GM18499 (cell line): ENCODE data around the gene LAMB4.

Experiments used
- ATAC-seq: cut with Tn5 transposase; IDR thresholded peaks from one replicate; pipeline ENCODE4 v1.9.1; 2021; ENCODE audit warnings: moderate number of reproducible peaks; ENCODE audit not compliant: insufficient read depth, unreplicated experiment

LAMB4 gene, protein sequence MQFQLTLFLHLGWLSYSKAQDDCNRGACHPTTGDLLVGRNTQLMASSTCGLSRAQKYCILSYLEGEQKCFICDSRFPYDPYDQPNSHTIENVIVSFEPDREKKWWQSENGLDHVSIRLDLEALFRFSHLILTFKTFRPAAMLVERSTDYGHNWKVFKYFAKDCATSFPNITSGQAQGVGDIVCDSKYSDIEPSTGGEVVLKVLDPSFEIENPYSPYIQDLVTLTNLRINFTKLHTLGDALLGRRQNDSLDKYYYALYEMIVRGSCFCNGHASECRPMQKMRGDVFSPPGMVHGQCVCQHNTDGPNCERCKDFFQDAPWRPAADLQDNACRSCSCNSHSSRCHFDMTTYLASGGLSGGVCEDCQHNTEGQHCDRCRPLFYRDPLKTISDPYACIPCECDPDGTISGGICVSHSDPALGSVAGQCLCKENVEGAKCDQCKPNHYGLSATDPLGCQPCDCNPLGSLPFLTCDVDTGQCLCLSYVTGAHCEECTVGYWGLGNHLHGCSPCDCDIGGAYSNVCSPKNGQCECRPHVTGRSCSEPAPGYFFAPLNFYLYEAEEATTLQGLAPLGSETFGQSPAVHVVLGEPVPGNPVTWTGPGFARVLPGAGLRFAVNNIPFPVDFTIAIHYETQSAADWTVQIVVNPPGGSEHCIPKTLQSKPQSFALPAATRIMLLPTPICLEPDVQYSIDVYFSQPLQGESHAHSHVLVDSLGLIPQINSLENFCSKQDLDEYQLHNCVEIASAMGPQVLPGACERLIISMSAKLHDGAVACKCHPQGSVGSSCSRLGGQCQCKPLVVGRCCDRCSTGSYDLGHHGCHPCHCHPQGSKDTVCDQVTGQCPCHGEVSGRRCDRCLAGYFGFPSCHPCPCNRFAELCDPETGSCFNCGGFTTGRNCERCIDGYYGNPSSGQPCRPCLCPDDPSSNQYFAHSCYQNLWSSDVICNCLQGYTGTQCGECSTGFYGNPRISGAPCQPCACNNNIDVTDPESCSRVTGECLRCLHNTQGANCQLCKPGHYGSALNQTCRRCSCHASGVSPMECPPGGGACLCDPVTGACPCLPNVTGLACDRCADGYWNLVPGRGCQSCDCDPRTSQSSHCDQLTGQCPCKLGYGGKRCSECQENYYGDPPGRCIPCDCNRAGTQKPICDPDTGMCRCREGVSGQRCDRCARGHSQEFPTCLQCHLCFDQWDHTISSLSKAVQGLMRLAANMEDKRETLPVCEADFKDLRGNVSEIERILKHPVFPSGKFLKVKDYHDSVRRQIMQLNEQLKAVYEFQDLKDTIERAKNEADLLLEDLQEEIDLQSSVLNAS (N-terminal part only)

DNA sequence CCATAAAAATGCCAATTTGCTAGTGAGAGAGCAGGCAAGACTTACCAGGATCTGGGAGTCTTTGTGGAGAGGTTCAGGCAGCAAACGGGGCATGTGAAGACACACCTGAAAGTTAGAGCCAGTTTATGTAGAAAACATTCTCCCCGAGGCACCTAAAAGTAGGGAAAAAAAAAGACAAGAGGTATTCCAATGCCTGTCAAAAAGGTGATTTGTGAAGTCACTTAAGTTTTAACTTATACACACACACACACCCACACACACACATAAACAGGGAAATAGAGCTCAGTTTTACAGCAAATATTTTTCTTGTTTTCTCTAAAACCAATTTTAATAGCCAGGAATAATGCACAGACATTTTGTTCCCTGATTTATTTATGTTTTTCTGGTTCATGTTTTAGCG is at the start of gene LAMB4:
LAMB4 (minus strand) TSS at position 101 of the 400 bp plus-strand sequence. CDS start 7,197 bp downstream, outside the sequence.
- no peak for ATAC-seq

DNA sequence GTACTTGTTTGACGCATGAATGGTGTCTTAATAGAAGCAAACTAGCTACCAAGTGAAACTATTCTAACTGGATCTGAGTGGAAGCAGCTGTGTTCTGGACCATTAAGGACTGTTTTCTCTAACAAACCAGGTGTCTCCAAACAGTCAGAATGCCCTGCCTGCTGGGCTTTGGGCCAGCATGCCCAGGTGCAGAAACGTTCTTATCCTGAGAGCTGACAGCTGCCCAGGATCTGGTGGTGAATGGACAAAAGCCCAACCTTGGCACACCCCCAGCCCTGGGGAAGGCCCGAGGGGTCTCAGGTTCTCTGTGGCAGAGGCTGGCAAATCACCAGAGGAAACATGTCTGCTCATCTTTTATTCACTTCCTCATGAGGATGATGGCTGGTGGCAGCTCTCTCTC is 48.2 kb upstream of the LAMB4 start:
- ATAC-seq: no peak

DNA sequence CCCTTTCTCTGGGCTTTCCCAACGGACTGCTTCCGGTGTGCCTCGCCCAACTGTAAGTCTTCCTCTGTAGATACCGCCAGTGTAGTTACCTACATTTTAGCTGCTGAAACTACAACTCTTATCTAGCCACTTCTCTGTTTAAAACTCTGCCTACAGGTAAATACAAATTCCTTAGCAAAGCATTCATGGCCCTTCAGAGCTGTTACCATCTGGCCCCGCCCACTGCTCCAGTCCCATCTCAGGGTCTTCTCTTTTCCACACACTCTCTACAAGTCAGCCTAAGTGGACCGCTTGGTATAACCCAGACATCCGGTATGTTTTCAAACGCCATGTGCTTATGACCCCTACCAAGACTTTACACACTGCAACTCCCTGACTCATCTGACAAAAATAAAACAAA is 41.0 kb upstream of the LAMB4 start:
- no peak for ATAC-seq

DNA sequence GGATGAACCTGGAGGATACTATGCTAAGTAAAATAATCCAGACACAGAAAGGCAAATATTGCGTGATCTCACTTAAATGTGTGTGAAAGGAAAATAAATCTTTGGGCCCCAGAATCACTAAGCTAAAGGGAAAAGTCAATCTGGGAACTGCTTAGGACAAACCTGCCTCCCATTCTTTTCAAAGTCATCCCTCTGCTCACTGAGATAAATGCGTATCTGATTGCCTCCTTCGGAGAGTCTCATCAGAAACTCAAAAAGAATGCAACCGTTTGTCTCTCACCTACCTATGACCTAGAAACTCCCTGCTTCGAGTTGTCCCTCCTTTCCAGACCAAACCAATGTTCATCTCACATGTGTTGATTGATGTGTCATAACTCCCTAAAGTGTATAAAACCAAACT is 40.1 kb upstream of the LAMB4 start:
- no peak for ATAC-seq

DNA sequence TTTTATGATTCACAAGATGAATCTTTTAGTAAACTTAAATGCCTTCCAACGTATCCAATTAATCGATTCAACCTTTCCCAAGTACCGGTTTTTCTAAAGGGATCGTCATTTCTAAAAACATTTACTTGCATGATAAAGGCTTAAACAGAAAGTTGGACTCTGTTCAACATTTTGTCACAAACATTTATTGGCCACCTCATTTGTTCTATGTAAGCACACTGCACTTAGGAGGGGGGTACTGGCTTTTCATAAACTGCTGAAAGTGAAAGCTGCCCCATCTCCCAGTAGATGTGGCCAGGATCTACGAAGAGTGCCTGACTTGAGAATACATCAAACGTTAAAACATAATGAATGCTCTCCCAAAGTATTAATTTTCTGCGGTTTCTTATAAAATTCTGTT is 37.3 kb upstream of the LAMB4 start:
- no peak for ATAC-seq

DNA sequence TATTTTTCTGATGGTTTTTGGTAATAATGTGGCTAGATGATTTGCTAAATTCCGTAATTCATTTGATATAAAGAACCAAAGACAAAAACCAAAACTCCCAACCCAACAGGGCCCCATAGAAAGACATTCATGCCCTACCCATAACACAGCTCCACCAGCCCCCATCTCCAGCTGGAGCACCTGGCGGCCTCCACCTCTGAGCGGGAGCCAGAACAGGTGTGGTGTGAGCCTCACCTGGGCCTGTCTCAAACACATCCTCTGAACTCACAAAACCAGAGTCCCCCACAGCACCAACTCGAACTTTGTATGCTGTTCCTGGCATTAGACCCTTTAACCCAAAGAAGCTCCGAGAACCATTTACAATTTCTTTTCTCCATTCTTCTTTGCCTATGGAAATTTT is 36.5 kb upstream of the LAMB4 start:
- ATAC-seq: no peak

DNA sequence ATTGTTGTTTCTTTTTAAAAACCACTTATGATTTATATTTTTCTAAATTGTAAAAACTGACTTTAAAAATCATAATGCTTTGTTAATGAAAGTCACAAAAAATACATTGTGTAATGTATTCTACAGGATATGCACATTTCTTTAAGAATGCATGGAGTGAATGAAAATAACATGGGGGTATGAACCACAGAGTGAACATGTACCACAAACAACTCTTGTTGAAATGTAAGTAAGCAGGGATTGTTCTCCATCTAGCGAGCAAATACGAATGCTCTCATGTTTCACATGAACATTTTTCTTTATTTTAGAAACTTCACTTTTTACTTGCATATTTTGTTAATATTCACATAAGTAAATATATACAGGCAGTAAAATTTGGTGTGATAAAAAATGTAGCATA is 35.6 kb upstream of the LAMB4 start:
- ATAC-seq: no peak

DNA sequence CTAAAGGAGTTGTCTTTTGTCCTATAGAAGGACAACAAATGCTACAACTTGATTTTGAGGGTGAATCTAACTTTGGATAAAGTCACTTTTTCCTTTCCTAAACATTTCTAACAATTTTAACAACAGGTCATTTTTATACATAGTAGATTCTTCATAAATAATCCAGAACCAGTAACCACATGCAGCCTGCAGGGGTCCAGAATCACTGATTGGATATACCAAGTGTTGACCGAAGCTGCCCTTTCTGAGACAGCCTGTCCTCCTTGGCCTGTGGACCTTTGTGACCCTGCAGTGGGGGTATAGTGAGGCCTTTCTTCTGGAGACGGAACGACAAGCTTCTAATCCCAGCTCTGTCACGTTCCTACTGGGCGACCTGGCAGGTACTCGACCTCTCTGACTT is 34.8 kb upstream of the LAMB4 start:
- ATAC-seq: no peak

DNA sequence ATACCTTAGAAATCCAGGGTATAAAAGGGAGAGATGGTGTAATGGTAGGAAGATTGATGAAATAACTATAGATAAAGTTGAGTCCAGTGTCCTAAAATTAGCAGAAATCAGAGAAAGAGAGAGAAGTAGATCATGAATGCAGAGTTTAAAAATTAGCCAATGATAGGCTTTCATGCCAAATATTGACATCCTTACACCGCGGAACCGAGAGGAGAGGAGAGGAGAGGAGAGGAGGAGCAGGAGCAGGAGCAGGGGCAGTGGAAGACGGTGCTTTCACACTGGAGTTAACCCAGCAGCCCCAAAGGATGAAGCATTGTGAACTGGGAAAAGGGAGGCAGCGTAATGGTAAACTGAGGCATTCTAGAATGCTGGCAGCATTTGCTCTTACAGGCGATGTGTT is 34.2 kb upstream of the LAMB4 start:
- no peak for ATAC-seq

DNA sequence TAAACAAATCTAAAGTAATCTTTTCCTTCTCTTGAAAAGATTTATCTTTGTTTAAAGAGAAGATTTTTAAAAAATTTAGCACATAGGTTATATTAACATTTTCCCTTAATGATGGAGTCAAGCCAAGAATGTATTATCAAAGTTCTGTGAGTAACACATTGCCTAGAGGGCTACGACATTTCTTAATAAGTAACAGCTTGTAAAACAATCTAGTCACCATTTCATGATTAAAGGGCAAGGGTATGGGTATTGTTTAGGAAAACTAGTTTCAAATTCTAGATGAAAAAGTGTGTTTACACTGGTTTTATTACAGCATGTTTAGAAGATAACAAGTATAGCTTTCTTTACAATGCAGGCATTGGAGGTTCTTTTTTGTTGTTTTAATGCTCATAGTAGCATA is 28.6 kb upstream of the LAMB4 start:
- no peak for ATAC-seq

DNA sequence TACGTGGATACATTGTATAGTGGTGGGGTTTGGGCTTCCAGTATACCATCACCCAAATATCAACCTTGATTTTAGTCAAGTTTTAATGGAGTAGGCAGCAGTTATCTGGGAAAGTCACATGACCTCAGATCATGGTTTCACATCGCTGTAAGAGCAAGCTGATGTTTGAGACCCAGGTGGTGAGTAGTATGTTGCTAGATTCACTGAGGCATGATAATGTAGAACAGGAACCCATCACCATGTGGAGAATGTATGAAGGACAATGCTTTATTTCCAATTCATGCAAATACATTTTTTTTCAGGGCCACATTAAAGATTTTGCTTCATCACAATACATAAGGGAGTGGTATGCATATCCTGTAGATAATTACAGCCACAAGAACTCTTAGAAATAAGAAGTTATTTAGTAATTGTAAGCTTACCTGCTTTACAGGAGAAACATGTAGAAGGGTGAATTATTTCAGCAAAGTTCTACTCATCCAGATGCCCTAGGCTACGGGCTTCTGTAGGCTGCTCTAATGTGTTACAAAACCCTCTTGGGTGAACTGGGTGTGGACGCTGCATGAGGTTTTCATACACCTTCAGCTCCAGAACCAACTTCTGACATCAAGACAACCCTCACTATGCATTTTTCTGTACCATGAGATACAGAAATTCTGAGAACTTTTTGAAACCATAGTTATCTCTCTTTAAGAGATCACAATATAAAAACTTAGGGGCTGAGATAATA is 27.6 kb upstream of the LAMB4 start:
- no peak for ATAC-seq

DNA sequence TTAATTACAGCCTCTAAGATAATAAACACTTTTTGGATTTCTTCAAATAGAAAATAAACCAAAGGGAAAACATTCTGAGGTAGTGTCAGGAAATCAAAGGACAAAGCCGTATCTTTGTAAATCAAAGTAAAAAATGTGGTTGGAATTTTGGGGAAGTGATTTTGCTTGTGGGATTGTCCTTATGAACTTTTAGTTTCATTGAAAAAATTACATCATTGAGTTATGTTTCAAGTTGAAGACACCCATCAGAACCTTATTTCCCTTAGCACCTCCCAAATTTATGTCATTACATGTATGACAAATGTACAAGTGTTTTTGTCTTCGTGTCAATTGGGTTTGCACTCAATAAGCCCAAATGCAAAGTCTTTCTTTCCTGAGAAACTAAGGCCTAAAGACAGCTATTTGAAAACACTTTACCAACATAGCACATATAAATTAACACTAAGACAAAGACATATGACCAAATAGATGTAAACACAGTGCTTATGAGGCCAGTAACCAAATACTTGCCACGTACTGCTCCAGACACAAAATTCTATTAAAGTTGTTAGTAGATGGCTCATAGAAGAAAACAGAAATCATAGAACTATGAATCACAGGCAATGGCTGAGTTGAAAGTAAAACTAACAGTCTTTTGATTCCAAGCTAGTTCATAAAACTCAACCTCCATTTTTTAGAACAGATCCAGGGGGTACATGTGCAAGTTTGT is 26.9 kb upstream of the LAMB4 start:
- no peak for ATAC-seq

DNA sequence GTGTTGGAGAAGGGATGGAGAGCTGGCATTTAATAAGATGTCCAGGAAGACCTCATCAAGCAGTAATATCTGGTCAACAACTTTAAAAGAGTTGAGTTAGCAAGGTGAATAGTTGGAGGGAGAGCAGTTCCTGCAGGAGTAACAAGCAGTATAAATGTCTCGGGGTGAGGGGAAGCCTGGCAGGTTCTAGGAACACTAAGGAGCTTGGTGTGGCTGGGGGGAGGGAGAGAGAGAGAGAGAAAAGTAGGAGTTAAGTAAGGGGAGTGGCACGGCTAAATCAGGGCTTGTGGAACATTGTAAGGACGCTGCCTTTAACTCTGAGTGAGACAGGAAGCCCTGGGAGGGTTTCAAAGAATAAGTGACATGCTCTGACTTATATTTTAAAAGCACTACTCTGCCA is 22.0 kb upstream of the LAMB4 start:
- no peak for ATAC-seq

DNA sequence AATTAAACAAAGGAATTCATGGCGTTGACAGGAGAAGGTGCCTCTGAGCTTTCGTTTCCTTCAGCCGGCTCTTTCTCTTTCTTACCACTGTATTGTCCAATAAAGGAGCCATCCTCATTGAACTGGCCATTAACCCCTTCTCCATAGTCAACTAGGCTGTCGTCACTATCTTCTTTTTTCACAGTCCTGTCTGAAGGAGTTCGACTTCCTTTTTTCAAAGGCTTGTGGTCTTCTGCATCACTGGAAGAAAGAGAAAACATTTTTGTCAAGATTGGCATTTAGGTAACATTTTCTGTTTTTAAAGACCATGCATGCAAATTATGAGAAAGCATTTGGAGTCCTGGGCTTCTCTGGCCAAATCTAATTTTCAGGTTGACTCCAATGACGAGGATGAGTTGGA is 19.7 kb upstream of the LAMB4 start:
- no peak for ATAC-seq

DNA sequence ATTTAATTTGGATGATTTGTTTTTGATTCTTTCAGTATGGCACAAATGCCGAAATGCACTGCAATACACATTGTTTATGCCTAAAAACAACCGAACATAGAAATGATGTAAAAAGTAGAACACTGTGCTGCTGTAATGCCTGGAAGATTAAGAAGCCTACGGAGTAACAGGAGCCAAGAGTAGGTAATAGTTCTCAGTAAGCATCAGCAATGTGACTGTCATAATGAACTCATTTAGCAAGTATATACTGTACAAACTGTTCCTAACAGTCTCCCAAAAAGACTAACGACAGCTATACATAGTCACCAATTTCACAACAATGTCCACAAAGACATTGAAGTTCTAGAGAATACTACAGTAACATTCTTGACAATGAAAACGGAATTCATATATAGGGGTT is 19.0 kb upstream of the LAMB4 start:
- no peak for ATAC-seq

DNA sequence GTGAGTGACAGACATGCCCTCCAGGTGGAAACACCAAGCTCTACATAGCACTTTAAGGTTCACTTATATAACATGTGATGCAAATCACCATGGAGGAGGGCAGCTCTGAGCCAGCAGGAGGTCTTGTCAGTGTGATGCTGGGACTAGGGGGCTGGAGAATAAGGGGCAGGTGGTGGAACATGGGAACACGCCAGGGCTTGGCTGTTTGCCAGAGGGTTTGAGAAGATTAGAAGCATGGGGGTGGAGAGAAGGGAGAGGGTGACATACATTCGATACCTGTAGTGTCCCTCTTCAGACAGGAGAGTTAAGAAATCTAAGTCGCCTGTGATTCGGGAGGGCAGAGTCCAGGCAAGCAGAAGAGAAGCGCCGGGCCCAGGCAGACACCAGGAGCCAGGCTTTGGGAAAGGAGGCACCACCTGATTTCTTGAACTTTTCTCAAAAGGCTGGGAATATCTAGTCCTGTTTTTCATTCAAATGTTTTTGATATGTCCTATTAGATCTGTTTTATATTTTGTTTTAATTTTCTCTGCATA is 16.9 kb upstream of the LAMB4 start:
- no peak for ATAC-seq

DNA sequence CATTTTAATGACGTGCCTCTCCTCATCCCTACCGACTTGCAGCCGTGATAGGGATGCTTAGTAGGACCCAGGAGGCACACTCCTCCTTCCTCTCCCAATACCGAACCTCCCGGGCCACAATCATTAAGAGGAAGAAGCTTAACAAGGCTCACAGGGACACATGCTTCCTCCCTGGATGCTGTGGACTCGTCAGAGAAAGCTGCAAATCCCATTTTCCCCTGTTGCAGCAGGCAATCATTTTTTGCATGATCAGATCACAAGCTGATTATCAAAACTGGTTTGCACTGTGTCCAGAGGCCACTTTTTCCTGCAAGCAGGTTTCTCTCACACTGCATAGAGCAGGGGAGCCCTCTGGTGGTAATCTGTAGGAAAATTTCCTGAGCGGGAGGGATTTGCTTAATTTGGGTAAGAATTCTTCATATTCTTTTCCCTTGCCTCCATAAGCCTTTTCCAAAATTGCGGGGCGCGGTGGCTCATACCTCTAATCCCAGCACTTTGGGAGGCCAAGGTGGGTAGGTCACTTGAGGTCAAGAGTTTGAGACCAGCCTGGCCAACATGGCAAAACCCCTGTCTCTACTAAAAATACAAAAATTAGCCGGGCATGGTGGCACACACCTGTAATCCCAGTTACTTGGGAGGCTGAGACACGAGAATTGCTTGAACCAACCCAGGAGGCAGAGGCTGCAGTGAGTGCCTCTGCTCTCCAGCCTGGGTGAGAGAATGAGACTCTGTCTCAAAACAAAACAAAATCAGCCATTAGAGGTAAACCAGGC is 16.1 kb upstream of the LAMB4 start:
- ATAC-seq: no peak

DNA sequence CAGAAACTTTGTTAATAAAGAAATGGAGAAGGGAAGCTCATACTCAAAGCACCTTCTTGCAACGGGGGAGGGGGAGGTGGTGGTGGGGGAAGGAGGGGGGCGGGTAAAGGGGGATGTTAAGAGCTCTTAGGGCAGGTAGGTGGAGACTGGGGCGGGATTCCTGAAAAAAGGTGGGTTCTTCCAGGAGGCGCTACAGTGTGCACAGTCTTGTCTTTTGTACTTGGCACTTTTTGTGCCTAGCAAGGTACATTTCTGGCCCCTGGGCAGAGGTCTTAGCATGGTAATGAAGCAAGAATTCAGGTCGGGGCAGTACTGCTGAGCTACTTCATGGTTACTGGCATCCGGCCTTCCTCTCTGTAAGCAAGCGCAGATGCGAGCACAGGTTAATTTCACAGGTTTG is 15.2 kb upstream of the LAMB4 start:
- no peak for ATAC-seq
